Measurements from ENCODE around the gene STUM. TPM values are rescaled to one million over a fixed set of nuclear protein-coding genes. Genes with fewer than 3 reads are reported as not detected.

The STUM gene
- total RNA-seq, 8 experiments from 2014 or later: 0.09 to 4.2 (median 0.47) TPM

DNA sequence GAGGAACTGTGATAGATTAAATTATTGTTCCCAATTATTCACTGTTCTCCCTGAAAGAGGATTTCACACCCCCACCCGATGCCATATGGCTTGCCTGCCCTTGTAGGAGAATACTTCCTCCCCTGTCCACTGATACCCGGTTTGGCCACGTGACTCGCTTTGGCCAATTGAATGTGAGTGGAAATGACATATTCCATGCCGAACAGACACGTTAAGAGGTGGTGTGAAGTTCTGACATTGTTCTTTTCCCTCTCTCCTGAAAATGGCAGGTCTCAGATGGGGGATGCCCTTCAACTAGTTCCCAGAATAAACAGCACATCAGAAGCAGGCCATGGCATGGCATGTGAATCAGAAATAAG is 5.3 kb downstream of the STUM start:
- Histone ChIP-seq H3K27ac (no peak overlapping the region), H3K4me1 (replicated peaks in 1 of 2) (peaks cover 0 to 21% of the 10 kb centered on the region in 2 donors), H3K4me3 (no peak overlapping the region)
- in situ Hi-C loops (cut with MboI; ENCODE audit: low pct_unique_long_range_greater_than_20kb in 2 of 9, low sequenced_read_pairs in 9 of 9, unreplicated experiment in 9 of 9): no loop called here
- ATAC-seq (replicated peaks in 6 of 8): no peak
- WGBS, 10 experiments: 40 to 93% (median 89%) methylated on average over 1 to 6 of the region's 6 CpGs; no CpG with 5 or more reads in 3 of the 10 experiments

DNA sequence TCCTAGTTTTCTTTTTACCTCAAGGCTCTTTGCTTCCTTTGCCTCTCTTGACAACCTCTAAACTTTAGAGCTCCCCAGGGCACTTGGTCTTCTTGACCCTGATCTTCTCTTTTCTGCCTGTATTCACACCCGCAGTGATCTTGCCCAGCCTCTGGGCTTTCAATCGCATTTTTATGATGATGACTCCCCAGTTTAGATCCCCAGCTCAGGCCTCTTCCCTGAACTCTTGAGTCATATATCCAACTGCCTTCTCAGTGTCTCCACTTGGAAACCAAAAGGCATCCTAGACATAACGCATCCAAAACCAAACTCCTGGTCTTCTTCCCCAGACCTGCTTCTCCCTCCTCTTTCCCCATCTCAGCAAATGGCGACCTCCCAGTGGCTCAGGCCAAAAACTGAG is 6.5 kb downstream of the STUM start:
- Histone ChIP-seq H3K4me1 (replicated peaks in 1 of 2) (peaks cover 0 to 10% of the 10 kb centered on the region in 2 donors), H3K4me3 (no peak overlapping the region), H3K27ac (no peak overlapping the region)
- 40 to 96% (median 81%) methylated on average over 1 to 4 of the region's 4 CpGs for WGBS, 10 experiments
- peak in 2 of 8 experiments; percentile 65 to 74 for ATAC-seq (replicated peaks in 6 of 8)
- in situ Hi-C loops (cut with MboI; ENCODE audit: low pct_unique_long_range_greater_than_20kb in 2 of 9, low sequenced_read_pairs in 9 of 9, unreplicated experiment in 9 of 9): no loop called here

- no peak overlapping the region for H3K4me3 ChIP-seq
- no peak for ATAC-seq (replicated peaks in 6 of 8)
- in situ Hi-C loops (cut with MboI; ENCODE audit: low pct_unique_long_range_greater_than_20kb in 2 of 9, low sequenced_read_pairs in 9 of 9, unreplicated experiment in 9 of 9): no loop called here
- no peaks in the 10 kb centered on the region for H3K4me1 ChIP-seq (replicated peaks in 1 of 2)
- 0 to 80% (median 60%) methylated on average over 1 to 2 of the region's 2 CpGs; no CpG with 5 or more reads in 1 of the 10 experiments for WGBS, 10 experiments
- no peak overlapping the region for H3K27ac ChIP-seq
Observed at GRCh38 chr1:226557424-226557823, 8.9 kb downstream of the STUM start.

DNA sequence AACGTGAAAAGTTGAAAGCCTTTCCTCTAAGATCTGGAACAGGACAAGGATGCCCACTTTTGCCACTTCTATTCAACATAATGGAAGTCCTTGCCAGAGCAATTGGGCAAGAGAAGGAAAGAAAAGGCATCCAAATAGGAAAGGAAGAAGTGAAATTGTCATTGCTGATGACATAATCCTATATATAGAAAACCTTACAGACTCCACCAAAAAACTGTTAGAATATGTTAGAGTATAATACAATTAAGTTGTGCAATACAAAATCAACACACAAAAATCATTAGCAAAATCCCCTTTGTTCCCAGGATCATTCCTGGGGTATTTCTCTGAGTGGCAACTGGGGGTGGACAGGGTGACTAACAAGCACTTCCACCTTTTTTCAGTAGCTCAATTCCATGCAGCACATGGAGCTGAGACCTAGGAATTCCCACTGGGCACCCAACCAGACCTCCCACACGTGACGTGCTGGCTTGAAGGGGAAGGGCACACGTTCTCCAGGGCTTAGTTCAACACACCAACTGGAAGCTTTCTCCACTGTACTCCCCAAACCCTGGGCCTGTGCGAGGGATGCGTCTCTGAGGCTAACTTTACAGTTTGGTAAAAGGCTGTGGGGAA is 9.6 kb downstream of the STUM start:
- in situ Hi-C loops (cut with MboI; ENCODE audit: low pct_unique_long_range_greater_than_20kb in 2 of 9, low sequenced_read_pairs in 9 of 9, unreplicated experiment in 9 of 9): no loop called here

DNA sequence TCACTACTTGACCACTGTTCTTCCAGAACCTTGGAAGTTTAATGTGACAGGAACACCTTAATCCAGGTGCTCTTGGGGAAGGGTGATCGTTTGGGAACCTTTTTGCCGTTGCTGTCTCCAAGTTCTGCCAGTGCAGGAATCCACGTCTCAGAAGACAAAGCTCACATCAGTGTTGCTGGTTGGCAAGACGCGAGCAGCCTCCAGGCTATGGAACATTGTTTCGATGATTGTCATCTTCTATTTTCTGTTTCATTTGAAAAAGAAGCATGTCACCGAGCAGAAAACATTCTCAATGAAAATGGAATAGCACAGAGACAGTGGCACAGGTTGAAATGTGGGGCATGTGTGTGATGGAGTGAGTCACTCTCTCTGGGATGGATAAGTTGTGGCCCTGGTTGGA is 11.7 kb downstream of the STUM start:
- no peaks in the 10 kb centered on the region for H3K4me1 ChIP-seq (replicated peaks in 1 of 2)
- ATAC-seq (replicated peaks in 6 of 8): no peak
- H3K27ac ChIP-seq: no peak overlapping the region
- in situ Hi-C loops (cut with MboI; ENCODE audit: low pct_unique_long_range_greater_than_20kb in 2 of 9, low sequenced_read_pairs in 9 of 9, unreplicated experiment in 9 of 9): no loop called here
- WGBS, 10 experiments: 0 to 92% (median 87%) methylated on average over 1 to 7 of the region's 7 CpGs; no CpG with 5 or more reads in 2 of the 10 experiments
- no peak overlapping the region for H3K4me3 ChIP-seq

More for the DNA sequence above, 9.6 kb downstream of the STUM start:
- ATAC-seq (replicated peaks in 6 of 8): no peak
- H3K4me1 ChIP-seq (replicated peaks in 1 of 2): no peaks in the 10 kb centered on the region
- H3K27ac ChIP-seq: no peak overlapping the region
- 19 to 100% (median 70%) methylated on average over 1 to 6 of the region's 6 CpGs for WGBS, 10 experiments
- H3K4me3 ChIP-seq: no peak overlapping the region

GRCh38 chr1:226562989-226563388 is 14.4 kb downstream of the STUM start:
- in situ Hi-C loops (cut with MboI; ENCODE audit: low pct_unique_long_range_greater_than_20kb in 2 of 9, low sequenced_read_pairs in 9 of 9, unreplicated experiment in 9 of 9): no loop called here
- WGBS, 10 experiments: 13 to 88% (median 75%) methylated on average over 2 of the region's 2 CpGs
- no peak for ATAC-seq (replicated peaks in 6 of 8)
- H3K4me3 ChIP-seq: no peak overlapping the region
- peaks cover 0 to 1% of the 10 kb centered on the region in 2 donors for H3K4me1 ChIP-seq (replicated peaks in 1 of 2)
- no peak overlapping the region for H3K27ac ChIP-seq

- Histone ChIP-seq H3K27ac (no peak overlapping the region), H3K4me3 (no peak overlapping the region), H3K4me1 (replicated peaks in 1 of 2) (peaks cover 0 to 5% of the 10 kb centered on the region in 2 donors)
- ATAC-seq (replicated peaks in 6 of 8): no peak
- WGBS, 10 experiments: 27 to 90% (median 62%) methylated on average over 1 to 6 of the region's 6 CpGs; no CpG with 5 or more reads in 1 of the 10 experiments
- in situ Hi-C loops (cut with MboI; ENCODE audit: low pct_unique_long_range_greater_than_20kb in 2 of 9, low sequenced_read_pairs in 9 of 9, unreplicated experiment in 9 of 9): no loop called here
Observed at GRCh38 chr1:226563666-226564065, 15.1 kb downstream of the STUM start.

DNA sequence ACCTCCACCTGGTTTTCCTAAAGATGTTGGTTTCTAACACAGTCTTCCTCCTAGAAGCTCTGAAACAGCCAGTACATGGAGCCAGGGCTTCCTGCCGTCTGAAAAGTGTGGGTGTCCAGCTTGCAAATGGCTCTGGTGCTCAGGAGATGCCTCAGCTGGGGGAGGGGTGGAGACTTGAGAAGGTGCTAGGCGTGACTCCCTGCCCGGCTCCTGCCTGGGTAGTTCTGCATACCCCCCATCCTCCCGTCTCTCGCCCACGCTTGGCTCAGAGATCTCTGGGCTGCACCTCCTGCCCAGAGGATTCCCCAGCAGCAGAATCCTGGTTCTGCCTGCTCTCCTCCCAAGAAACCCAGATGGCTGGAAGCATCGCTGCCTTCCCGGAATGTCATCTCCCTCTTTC is 16.9 kb downstream of the STUM start:
- peaks cover 3 to 13% of the 10 kb centered on the region in 2 donors for H3K4me1 ChIP-seq (replicated peaks in 1 of 2)
- in situ Hi-C loops (cut with MboI; ENCODE audit: low pct_unique_long_range_greater_than_20kb in 2 of 9, low sequenced_read_pairs in 9 of 9, unreplicated experiment in 9 of 9): no loop called here

GRCh38 chr1:226566234-226566633 is 17.7 kb downstream of the STUM start:
- no peak overlapping the region for H3K27ac ChIP-seq

More for the DNA sequence above, 16.9 kb downstream of the STUM start:
- ATAC-seq (replicated peaks in 6 of 8): no peak
- Histone ChIP-seq H3K27ac (no peak overlapping the region), H3K4me3 (no peak overlapping the region)
- 84 to 100% (median 93%) methylated on average over 1 to 7 of the region's 8 CpGs; no CpG with 5 or more reads in 3 of the 10 experiments for WGBS, 10 experiments

GRCh38 chr1:226566760-226567159 is 18.2 kb downstream of the STUM start:
- H3K4me3 ChIP-seq: no peak overlapping the region
- peaks cover 3 to 14% of the 10 kb centered on the region in 2 donors for H3K4me1 ChIP-seq (replicated peaks in 1 of 2)
- in situ Hi-C loops (cut with MboI; ENCODE audit: low pct_unique_long_range_greater_than_20kb in 2 of 9, low sequenced_read_pairs in 9 of 9, unreplicated experiment in 9 of 9): no loop called here
- 33 to 100% (median 68%) methylated on average over 1 to 3 of the region's 3 CpGs; no CpG with 5 or more reads in 2 of the 10 experiments for WGBS, 10 experiments
- ATAC-seq (replicated peaks in 6 of 8): no peak
- H3K27ac ChIP-seq: no peak overlapping the region

More at GRCh38 chr1:226566234-226566633, 17.7 kb downstream of the STUM start:
- in situ Hi-C loops (cut with MboI; ENCODE audit: low pct_unique_long_range_greater_than_20kb in 2 of 9, low sequenced_read_pairs in 9 of 9, unreplicated experiment in 9 of 9): no loop called here
- ATAC-seq (replicated peaks in 6 of 8): no peak
- WGBS, 10 experiments: 20 to 100% (median 94%) methylated on average over 1 of the region's 1 CpG; no CpG with 5 or more reads in 2 of the 10 experiments
- no peak overlapping the region for H3K4me3 ChIP-seq
- peaks cover 3 to 14% of the 10 kb centered on the region in 2 donors for H3K4me1 ChIP-seq (replicated peaks in 1 of 2)

- 0 to 90% (median 59%) methylated on average over 2 to 13 of the region's 13 CpGs; no CpG with 5 or more reads in 2 of the 10 experiments for WGBS, 10 experiments
- H3K4me3 ChIP-seq: no peak overlapping the region
- no peak overlapping the region for H3K27ac ChIP-seq
- H3K4me1 ChIP-seq (replicated peaks in 1 of 2): peaks cover 3 to 14% of the 10 kb centered on the region in 2 donors
- peak; percentile 19 to 68 (median 50) for ATAC-seq (replicated peaks in 6 of 8)
- in situ Hi-C loops (cut with MboI; ENCODE audit: low pct_unique_long_range_greater_than_20kb in 2 of 9, low sequenced_read_pairs in 9 of 9, unreplicated experiment in 9 of 9): no loop called here
Observed at GRCh38 chr1:226568077-226568831, 19.7 kb downstream of the STUM start.

- in situ Hi-C loops (cut with MboI; ENCODE audit: low pct_unique_long_range_greater_than_20kb in 2 of 9, low sequenced_read_pairs in 9 of 9, unreplicated experiment in 9 of 9): no loop called here
- Histone ChIP-seq H3K4me1 (replicated peaks in 1 of 2) (peaks cover 3 to 14% of the 10 kb centered on the region in 2 donors), H3K4me3 (no peak overlapping the region), H3K27ac (no peak overlapping the region)
- ATAC-seq (replicated peaks in 6 of 8): no peak
- whole genome bisulfite sequencing, 10 experiments: 32 to 93% (median 55%) methylated on average over 1 to 4 of the region's 6 CpGs; no CpG with 5 or more reads in 2 of the 10 experiments
Observed at GRCh38 chr1:226568975-226569741, 20.6 kb downstream of the STUM start.

All from motor neuron (in vitro differentiated cells).